Measurements from ENCODE around the gene CNN2.

The CNN2 gene

DNA sequence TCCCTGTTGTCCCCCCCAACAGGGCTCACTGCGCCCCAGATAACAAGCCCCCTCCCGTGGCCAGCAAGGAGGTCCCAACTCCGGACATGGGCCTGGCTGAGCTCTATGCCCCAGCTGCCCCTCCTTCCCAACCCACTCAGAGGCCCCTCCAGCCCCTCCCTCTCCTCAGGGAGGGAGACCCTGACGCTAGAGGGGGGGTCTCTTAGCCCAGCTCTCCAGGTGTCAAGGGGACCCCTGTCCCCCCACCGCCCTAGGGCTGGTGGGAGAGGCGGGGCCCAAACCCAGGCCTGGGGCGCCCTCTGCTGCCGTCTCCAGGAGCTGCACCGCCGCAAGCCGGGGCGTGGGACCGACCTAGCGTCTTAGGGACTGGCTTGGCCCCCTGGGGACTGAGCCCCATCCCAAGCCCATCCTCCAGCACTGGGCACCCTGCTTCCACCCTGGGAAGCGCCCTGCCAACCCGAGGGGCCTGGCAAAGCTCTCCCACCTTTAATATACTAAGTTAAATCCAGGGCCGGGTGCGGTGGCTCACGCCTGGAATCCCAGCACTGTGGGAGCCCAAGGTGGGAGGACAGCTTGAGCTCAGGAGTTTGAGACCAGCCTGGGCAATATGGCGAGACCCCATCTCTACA is 24.8 kb upstream of the CNN2 start:
- TF ChIP-seq GATA3 (IDR thresholded peaks at IDR 0.05; ENCODE audit: low read depth, low read length) (no peak), GATA2 (IDR thresholded peaks at IDR 0.05; ENCODE audit: low read depth, low read length) (no peak)

- no peak for TF ChIP-seq GATA3 (IDR thresholded peaks at IDR 0.05; ENCODE audit: low read depth, low read length)
- TF ChIP-seq GATA2 (IDR thresholded peaks at IDR 0.05; ENCODE audit: low read depth, low read length), result no peak
Observed at GRCh38 chr19:1002600-1002999, 23.8 kb upstream of the CNN2 start.

DNA sequence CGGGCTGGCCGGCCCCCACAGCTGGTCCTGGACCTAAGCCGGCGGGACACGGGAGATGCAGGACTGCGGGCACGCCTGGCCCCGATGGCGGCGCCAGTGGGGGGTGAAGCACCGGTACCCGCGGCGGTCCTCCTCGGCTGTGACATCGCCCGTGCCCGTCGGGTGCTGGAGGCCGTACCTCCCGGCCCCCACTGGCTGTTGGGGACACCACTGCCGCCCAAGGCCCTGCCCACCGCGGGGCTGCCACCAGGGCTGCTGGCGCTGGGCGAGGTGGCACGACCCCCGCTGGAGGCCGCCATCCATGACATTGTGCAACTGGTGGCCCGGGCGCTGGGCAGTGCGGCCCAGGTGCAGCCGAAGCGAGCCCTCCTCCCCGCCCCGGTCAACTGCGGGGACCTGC is 23.1 kb upstream of the CNN2 start:
- no peak for TF ChIP-seq GATA3 (IDR thresholded peaks at IDR 0.05; ENCODE audit: low read depth, low read length)
- no peak for TF ChIP-seq GATA2 (IDR thresholded peaks at IDR 0.05; ENCODE audit: low read depth, low read length)

- no peak for TF ChIP-seq GATA2 (IDR thresholded peaks at IDR 0.05; ENCODE audit: low read depth, low read length)
- no peak for TF ChIP-seq GATA3 (IDR thresholded peaks at IDR 0.05; ENCODE audit: low read depth, low read length)
Observed at GRCh38 chr19:1004204-1004802, 22.1 kb upstream of the CNN2 start.

- TF ChIP-seq GATA2 (IDR thresholded peaks at IDR 0.05; ENCODE audit: low read depth, low read length) (no peak), GATA3 (IDR thresholded peaks at IDR 0.05; ENCODE audit: low read depth, low read length) (no peak)
Observed at GRCh38 chr19:1004803-1005664, 21.4 kb upstream of the CNN2 start.

- TF ChIP-seq GATA2 (IDR thresholded peaks at IDR 0.05; ENCODE audit: low read depth, low read length) (no peak), GATA3 (IDR thresholded peaks at IDR 0.05; ENCODE audit: low read depth, low read length) (no peak)
Observed at GRCh38 chr19:1006711-1007398, 19.6 kb upstream of the CNN2 start.

GRCh38 chr19:1007399-1008251 is 18.8 kb upstream of the CNN2 start:
- TF ChIP-seq GATA2 (IDR thresholded peaks at IDR 0.05; ENCODE audit: low read depth, low read length), result no peak
- TF ChIP-seq GATA3 (IDR thresholded peaks at IDR 0.05; ENCODE audit: low read depth, low read length), result no peak

- TF ChIP-seq GATA2 (IDR thresholded peaks at IDR 0.05; ENCODE audit: low read depth, low read length), result no peak
- TF ChIP-seq GATA3 (IDR thresholded peaks at IDR 0.05; ENCODE audit: low read depth, low read length), result no peak
Observed at GRCh38 chr19:1008268-1009040, 18.0 kb upstream of the CNN2 start.

DNA sequence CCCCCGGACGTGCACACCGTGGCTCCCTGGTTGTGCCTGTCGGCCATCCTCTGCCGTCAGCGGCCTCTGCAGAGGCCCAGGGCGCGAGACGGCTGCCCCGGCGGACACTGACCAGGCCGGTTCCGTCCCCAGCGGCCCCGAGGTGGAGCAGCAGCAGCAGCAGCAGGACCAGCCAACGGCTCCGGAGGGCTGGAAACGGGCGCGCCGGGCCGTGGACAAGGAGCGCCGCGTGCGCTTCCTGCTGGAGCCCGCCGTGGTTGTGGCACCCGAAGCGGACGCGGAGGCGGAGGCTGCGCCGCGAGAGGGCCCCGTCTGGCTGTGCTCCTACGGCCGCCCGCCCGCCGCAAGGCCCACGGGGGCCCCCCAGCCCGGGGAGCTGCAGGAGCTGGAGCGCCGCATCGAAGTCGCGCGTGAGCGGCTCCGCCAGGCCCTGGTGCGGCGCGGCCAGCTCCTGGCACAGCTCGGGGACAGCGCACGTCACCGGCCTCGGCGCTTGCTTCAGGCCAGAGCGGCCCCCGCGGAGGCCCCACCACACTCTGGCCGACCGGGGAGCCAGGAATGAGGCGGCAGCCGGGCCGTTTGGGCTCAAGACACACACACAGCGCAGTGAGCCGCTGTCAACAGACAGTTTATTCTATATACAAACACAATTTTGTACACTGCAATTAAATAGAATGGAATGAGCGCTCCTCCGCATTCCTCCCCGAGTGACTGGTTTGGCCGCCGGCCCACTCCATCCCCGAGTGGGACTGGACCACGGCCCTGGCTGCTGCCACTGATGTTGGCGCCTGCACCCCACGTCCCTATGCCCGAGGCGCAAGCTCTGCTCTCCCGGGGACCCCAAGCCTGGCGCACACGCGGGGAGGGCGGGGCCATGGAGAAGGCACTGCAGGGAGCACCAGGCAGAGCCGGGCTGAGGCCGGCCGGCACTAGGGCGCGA is 17.1 kb upstream of the CNN2 start:
- TF ChIP-seq GATA3 (IDR thresholded peaks at IDR 0.05; ENCODE audit: low read depth, low read length) (no peak), GATA2 (IDR thresholded peaks at IDR 0.05; ENCODE audit: low read depth, low read length) (no peak)

DNA sequence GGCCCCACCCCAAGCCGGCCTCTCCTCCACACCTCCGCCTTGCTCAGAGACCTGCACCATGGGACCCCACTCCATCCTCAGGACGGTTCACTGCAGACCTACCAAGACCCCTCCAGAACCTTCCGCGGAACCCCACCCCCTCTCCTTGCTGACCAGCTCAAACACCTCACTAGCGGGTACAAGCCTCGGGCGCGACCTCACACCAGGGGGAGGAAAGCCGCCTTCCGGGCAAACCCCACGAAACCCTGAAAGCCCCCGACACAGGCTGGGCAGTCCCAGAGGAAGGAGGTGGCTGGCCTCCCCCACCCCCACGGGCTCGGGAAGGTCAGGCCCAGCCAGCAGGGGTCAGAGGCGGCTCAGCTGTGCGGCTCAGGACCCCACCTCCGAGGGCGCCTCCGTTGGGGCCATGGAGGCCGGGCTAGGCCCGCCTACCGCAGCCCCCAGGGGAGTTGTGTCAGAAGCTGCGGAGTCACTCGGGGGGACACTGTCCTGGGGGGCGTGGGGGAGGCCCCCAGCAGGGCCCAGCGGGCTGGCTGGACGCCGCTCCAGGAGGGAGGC is 16.3 kb upstream of the CNN2 start:
- no peak for TF ChIP-seq GATA3 (IDR thresholded peaks at IDR 0.05; ENCODE audit: low read depth, low read length)
- TF ChIP-seq GATA2 (IDR thresholded peaks at IDR 0.05; ENCODE audit: low read depth, low read length), result no peak
